Tibial nerve (tissue), 4 donors: ENCODE data around the gene AANAT. TPM values are rescaled to one million over a fixed set of nuclear protein-coding genes. Genes with fewer than 3 reads are reported as not detected.

Source experiments
- DNase-seq, 2 donors: peaks; one replicate each; pipeline ENCODE4 v3.0.0-alpha.2; 2019; ENCODE audit warnings: low spot score in 2 of 2
- H3K27ac ChIP-seq, 4 donors: fragments of 200-600 bp; sonication (generic) in 3 of 4; one replicate each; pipeline ENCODE4 v1.5.1; 2017 to 2019; ENCODE audit warnings: mild to moderate bottlenecking in 1 of 4
- H3K27me3 ChIP-seq, 2 donors: fragments of 200-600 bp; sonication (generic) in 1 of 2; one replicate each; pipeline versions ENCODE4 v1.5.1 to v1.6.0; 2017 to 2019
- H3K36me3 ChIP-seq, 3 donors: fragments of 200-600 bp; sonication (generic); one replicate each; pipeline ENCODE4 v1.5.1; 2018 to 2019
- H3K4me1 ChIP-seq, 4 donors: fragments of 200-600 bp; sonication (generic) in 3 of 4; one replicate each; pipeline ENCODE4 v1.5.1; 2017 to 2019
- H3K4me3 ChIP-seq, 4 donors: fragments of 200-600 bp; sonication (generic) in 3 of 4; one replicate each; pipeline ENCODE4 v1.5.1; 2017 to 2019; ENCODE audit warnings: mild to moderate bottlenecking in 1 of 4, moderate library complexity in 1 of 4
- H3K9me3 ChIP-seq, 4 donors: fragments of 200-600 bp; sonication (generic) in 3 of 4; one replicate each; pipeline ENCODE4 v1.5.1; 2017 to 2019
- CTCF ChIP-seq, 5 experiments: fragments of 200-600 bp in 3 of 5; fragments of 450-650 bp in 2 of 5; sonication (generic) in 3 of 5; IDR thresholded peaks; one replicate each; pipeline ENCODE4 v1.5.1; 2016 to 2019; ENCODE audit warnings: antibody characterized with exemption in 5 of 5, mild to moderate bottlenecking in 3 of 5, moderate library complexity in 2 of 5
- EP300 ChIP-seq, 2 donors: sonication (generic); formaldehyde crosslinking; IDR thresholded peaks; one replicate each; pipeline ENCODE4 v1.6.1; 2017; ENCODE audit warnings: antibody characterized with exemption in 2 of 2, mild to moderate bottlenecking in 1 of 2
- POLR2A ChIP-seq, 2 donors: fragments of 450-650 bp; IDR thresholded peaks; one replicate each; pipeline ENCODE4 v1.6.1; 2017; ENCODE audit warnings: antibody characterized with exemption in 2 of 2, mild to moderate bottlenecking in 2 of 2, moderate library complexity in 2 of 2
- whole genome bisulfite sequencing, 2 donors: methylation state at CpG; one replicate each; pipeline ENCODE4 v1.1.5; 2018; 5-methylcytosine and 5-hydroxymethylcytosine counted together
- total RNA-seq, 4 donors: library from RNA; depleted of rRNA; stranded (reverse); fragments of >200 nt; gene quantifications; one replicate each; pipeline ENCODE4 v1.1.0, GENCODE V29; 2016

The AANAT gene
- total RNA-seq, 4 donors from 2014 or later: not detected

DNA sequence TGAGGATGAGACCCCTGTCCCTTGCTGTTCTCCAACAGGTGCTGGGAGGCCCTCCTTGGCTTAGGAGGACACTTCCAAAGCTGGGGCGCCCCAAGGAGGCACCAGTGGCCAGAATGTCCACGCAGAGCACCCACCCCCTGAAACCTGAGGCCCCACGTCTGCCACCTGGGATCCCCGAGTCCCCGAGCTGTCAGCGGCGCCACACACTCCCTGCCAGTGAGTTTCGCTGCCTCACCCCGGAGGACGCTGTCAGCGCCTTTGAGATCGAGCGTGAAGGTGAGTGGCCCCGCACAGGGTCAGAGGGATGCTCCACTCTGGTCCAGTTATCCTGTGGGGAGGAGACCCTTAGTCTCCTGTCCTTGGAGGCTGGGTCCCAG, 1.2 kb downstream of the AANAT start:
- DNase-seq: no peak
- no peaks in the 10 kb centered on the region for H3K27me3 ChIP-seq
- H3K9me3 ChIP-seq: no peaks in the 10 kb centered on the region
- no peak for TF ChIP-seq CTCF (IDR thresholded peaks at IDR 0.05)
- no peak for TF ChIP-seq POLR2A (IDR thresholded peaks at IDR 0.05)
- TF ChIP-seq EP300 (IDR thresholded peaks at IDR 0.05): no peak
- H3K4me1 ChIP-seq: peaks cover 0 to 10% (median 0%) of the 10 kb centered on the region in 4 donors
- H3K4me3 ChIP-seq: no peak overlapping the region
- WGBS, 2 donors: 90 to 94% methylated on average over 11 to 14 of the region's 14 CpGs
- H3K27ac ChIP-seq: no peak overlapping the region
- peaks cover 0 to 42% (median 0%) of the 10 kb centered on the region in 3 donors for H3K36me3 ChIP-seq

DNA sequence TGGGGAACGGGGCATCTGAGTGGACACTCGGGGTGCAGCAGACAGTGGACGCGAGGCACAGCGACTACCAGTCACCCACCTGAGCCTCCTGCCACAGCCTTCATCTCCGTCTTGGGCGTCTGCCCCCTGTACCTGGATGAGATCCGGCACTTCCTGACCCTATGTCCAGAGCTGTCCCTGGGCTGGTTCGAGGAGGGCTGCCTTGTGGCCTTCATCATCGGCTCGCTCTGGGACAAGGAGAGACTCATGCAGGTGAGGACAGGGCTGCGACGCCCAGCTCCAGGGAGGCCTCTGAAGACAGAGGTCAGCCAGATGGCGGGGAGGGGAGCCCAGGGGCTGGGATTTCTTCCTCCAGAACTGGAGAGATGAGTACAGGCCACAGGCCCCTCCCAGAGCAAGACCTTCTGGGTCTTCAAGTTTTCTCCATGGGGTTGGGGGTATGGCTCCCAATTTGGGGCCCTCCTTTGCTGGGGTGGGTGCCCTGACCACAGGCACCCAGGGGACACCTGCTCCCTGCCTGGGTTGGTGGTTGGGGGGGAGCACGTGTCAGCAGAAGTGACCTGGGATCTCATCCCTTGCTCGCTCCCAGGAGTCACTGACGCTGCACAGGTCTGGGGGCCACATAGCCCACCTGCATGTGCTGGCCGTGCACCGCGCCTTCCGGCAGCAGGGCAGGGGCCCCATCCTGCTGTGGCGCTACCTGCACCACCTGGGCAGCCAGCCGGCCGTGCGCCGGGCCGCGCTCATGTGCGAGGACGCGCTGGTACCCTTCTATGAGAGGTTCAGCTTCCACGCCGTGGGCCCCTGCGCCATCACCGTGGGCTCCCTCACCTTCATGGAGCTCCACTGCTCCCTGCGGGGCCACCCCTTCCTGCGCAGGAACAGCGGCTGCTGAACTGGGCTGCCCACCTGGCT, 1.9 kb downstream of the AANAT start:
- no peak for DNase-seq
- Histone ChIP-seq H3K4me3 (no peak overlapping the region), H3K27me3 (no peaks in the 10 kb centered on the region), H3K9me3 (no peaks in the 10 kb centered on the region), H3K4me1 (peaks cover 0 to 10% (median 0%) of the 10 kb centered on the region in 4 donors), H3K36me3 (peaks cover 0 to 49% (median 5%) of the 10 kb centered on the region in 3 donors), H3K27ac (no peak overlapping the region)
- TF ChIP-seq EP300 (IDR thresholded peaks at IDR 0.05) (no peak), POLR2A (IDR thresholded peaks at IDR 0.05) (no peak), CTCF (IDR thresholded peaks at IDR 0.05) (no peak)
- WGBS, 2 donors: 91 to 95% methylated on average over 18 to 36 of the region's 38 CpGs

DNA sequence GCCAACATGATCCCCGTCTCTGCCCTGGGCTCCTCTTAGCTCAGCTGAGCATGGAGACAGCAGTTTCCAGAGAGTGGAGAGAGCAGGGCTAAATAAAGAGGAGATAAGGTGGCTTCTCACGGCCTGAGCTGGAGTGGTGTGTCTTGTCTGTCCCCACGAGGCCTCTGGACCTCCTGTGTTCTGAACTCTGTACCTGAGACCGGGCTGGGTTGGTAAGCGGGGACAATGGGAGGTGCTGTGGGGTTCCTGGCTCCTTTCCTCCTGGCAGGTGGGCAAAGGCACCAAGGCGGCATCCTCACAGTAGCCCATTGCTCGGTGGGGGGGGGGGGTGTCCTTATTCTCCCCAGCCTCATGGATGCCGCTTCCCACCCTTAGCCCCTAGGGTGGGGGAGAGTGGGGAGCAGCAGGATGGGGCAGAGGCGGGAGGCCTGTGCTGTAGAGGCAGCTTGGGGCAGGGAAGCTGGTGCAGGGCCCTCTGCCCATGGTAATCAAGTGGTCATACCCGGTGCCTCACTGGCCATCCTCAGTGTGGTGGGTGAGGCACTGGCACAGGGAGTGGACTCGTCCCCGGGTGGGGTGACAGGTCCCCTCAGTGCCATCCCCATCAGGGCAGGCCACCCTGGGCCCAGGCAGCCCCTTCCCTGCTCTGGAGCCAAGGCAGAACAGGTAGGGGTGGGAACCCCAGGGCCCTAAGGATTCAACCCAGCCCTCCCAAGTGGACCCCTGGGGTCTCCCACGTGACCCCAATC, 2.8 kb downstream of the AANAT start:
- peaks cover 0 to 10% (median 0%) of the 10 kb centered on the region in 4 donors for H3K4me1 ChIP-seq
- no peak overlapping the region for H3K4me3 ChIP-seq
- peaks cover 0 to 58% (median 9%) of the 10 kb centered on the region in 3 donors for H3K36me3 ChIP-seq
- no peak for DNase-seq
- no peak for TF ChIP-seq EP300 (IDR thresholded peaks at IDR 0.05)
- no peak for TF ChIP-seq POLR2A (IDR thresholded peaks at IDR 0.05)
- no peak for TF ChIP-seq CTCF (IDR thresholded peaks at IDR 0.05)
- WGBS, 2 donors: 79 to 88% methylated on average over 7 to 13 of the region's 13 CpGs
- H3K27ac ChIP-seq: no peak overlapping the region
- H3K9me3 ChIP-seq: no peaks in the 10 kb centered on the region
- no peaks in the 10 kb centered on the region for H3K27me3 ChIP-seq

- Histone ChIP-seq H3K36me3 (peaks cover 0 to 73% (median 9%) of the 10 kb centered on the region in 3 donors), H3K4me3 (no peak overlapping the region), H3K9me3 (no peaks in the 10 kb centered on the region), H3K4me1 (no peaks in the 10 kb centered on the region), H3K27ac (no peak overlapping the region), H3K27me3 (no peaks in the 10 kb centered on the region)
- DNase-seq: no peak
- 87 to 89% methylated on average over 31 to 34 of the region's 35 CpGs for WGBS, 2 donors
- TF ChIP-seq CTCF (IDR thresholded peaks at IDR 0.05) (no peak), EP300 (IDR thresholded peaks at IDR 0.05) (no peak), POLR2A (IDR thresholded peaks at IDR 0.05) (no peak)
Measured at GRCh38 chr17:76471498-76472257, 4.3 kb downstream of the AANAT start.
